Astrocyte of the cerebellum (primary cell): ENCODE data around the gene MPIG6B.
A peak's percentile ranks its signal among the peaks of the same experiment; 100 is the strongest.

ENCODE experiments used
- DNase-seq: peaks from one replicate; pipeline ENCODE4 v3.0.0-alpha.2; 2011; ENCODE audit warnings: low read depth
- H3K4me3 ChIP-seq: 2 replicates; pipeline ENCODE4 v1.5.1; 2011; ENCODE audit warnings: mild to moderate bottlenecking, low read depth, low read length, moderate library complexity
- CTCF ChIP-seq: IDR thresholded peaks from 2 replicates; pipeline ENCODE4 v1.5.1; 2012; ENCODE audit warnings: low read length, low read depth, moderate library complexity, mild to moderate bottlenecking; ENCODE audit errors: missing control alignments
- in situ Hi-C: cut with HindIII; loops from 2 replicates; pipeline ENCODE4 v1.10.0; 2017; ENCODE audit warnings: low sequenced_read_pairs

Gene MPIG6B

GRCh38 chr6:31762356-31762755 lies 39.2 kb downstream of the MPIG6B start, which contains the start of gene SAPCD1:
Gene SAPCD1 (plus strand): TSS chr6:31762656. CDS start chr6:31763055, 399 bp downstream.
- in situ Hi-C loops, result no loop called here

GRCh38 chr6:31762878-31763618 lies 39.9 kb downstream of the MPIG6B start:
- H3K4me3 ChIP-seq, result no peak overlapping the region
- no peak for TF ChIP-seq CTCF
- no peak for DNase-seq
- in situ Hi-C loops, result no loop called here

More at GRCh38 chr6:31762356-31762755, 39.2 kb downstream of the MPIG6B start, which contains the start of gene SAPCD1:
- DNase-seq, result no peak
- no peak within 1 kb of the TSS for H3K4me3 ChIP-seq
- TF ChIP-seq CTCF, result no peak

- in situ Hi-C loops, result no loop called here
- no peak overlapping the region for H3K4me3 ChIP-seq
- DNase-seq, result no peak
- TF ChIP-seq CTCF, result no peak
These were observed 40.4 kb downstream of the MPIG6B start for GRCh38 chr6:31763619-31763940.

GRCh38 chr6:31764198-31764597 lies 41.0 kb downstream of the MPIG6B start:
- TF ChIP-seq CTCF, result no peak
- H3K4me3 ChIP-seq, result no peak overlapping the region
- DNase-seq, result no peak
- in situ Hi-C loops, result no loop called here

- in situ Hi-C loops, result no loop called here
- no peak overlapping the region for H3K4me3 ChIP-seq
- DNase-seq, result no peak
- no peak for TF ChIP-seq CTCF
These were observed 42.4 kb downstream of the MPIG6B start for GRCh38 chr6:31765559-31765909.

- H3K4me3 ChIP-seq, result peak overlapping the region; percentile 29
- no peak for TF ChIP-seq CTCF
- no peak for DNase-seq
- in situ Hi-C loops, result no loop called here
These were observed 43.0 kb downstream of the MPIG6B start for GRCh38 chr6:31765910-31766794.
